GM08714 (cell line): ENCODE data around the gene LRRC4C.
"Not testable (repeated sequence)": the region's sequence is repeated elsewhere in the genome, so short reads cannot be mapped to it uniquely, and the experiment has no call there.

Experiments
- H3K4me3 ChIP-seq: fragments of 200-500 bp; sonication (Bioruptor generic); 2 replicates; pipeline ENCODE4 v1.5.1; 2014; ENCODE audit warnings: mild to moderate bottlenecking, low read length, inconsistent platforms
- ZNF274 ChIP-seq: IDR thresholded peaks from 2 replicates; pipeline ENCODE4 v1.6.1; 2012; ENCODE audit warnings: mild to moderate bottlenecking, low read depth, low read length

The LRRC4C gene

GRCh38 chr11:40986320-40986719 is 473.1 kb downstream of the LRRC4C start:
- no peak for TF ChIP-seq ZNF274
- no peak overlapping the region for H3K4me3 ChIP-seq

- no peak for TF ChIP-seq ZNF274
- no peak overlapping the region for H3K4me3 ChIP-seq
Measured at GRCh38 chr11:40975076-40975475, 484.4 kb downstream of the LRRC4C start.

- no peak overlapping the region for H3K4me3 ChIP-seq
- no peak for TF ChIP-seq ZNF274
Measured at GRCh38 chr11:40974186-40974795, 485.2 kb downstream of the LRRC4C start.

GRCh38 chr11:40958707-40959106 is 500.7 kb downstream of the LRRC4C start:
- no peak overlapping the region for H3K4me3 ChIP-seq
- no peak for TF ChIP-seq ZNF274

GRCh38 chr11:40952479-40952878 is 507.0 kb downstream of the LRRC4C start:
- H3K4me3 ChIP-seq, result no peak overlapping the region
- no peak for TF ChIP-seq ZNF274

GRCh38 chr11:40938002-40938401 is 521.5 kb downstream of the LRRC4C start:
- no peak for TF ChIP-seq ZNF274
- H3K4me3 ChIP-seq, result no peak overlapping the region

- no peak overlapping the region for H3K4me3 ChIP-seq
- TF ChIP-seq ZNF274, result no peak
Measured at GRCh38 chr11:40924915-40925314, 534.5 kb downstream of the LRRC4C start.

GRCh38 chr11:40921246-40921645 is 538.2 kb downstream of the LRRC4C start:
- no peak overlapping the region for H3K4me3 ChIP-seq
- TF ChIP-seq ZNF274, result no peak

- not testable (repeated sequence) for H3K4me3 ChIP-seq
Measured at GRCh38 chr11:40910774-40911173, 548.7 kb downstream of the LRRC4C start.

- TF ChIP-seq ZNF274, result no peak
- no peak overlapping the region for H3K4me3 ChIP-seq
Measured at GRCh38 chr11:40894501-40894900, 565.0 kb downstream of the LRRC4C start.

- H3K4me3 ChIP-seq, result no peak overlapping the region
- TF ChIP-seq ZNF274, result no peak
Measured at GRCh38 chr11:40885250-40885954, 574.0 kb downstream of the LRRC4C start.

- no peak for TF ChIP-seq ZNF274
- no peak overlapping the region for H3K4me3 ChIP-seq
Measured at GRCh38 chr11:40882301-40882700, 577.2 kb downstream of the LRRC4C start.

- TF ChIP-seq ZNF274, result no peak
Measured at GRCh38 chr11:40879911-40880310, 579.5 kb downstream of the LRRC4C start.

GRCh38 chr11:40877981-40878380 is 581.5 kb downstream of the LRRC4C start:
- no peak overlapping the region for H3K4me3 ChIP-seq
- TF ChIP-seq ZNF274, result no peak

More at GRCh38 chr11:40879911-40880310, 579.5 kb downstream of the LRRC4C start:
- H3K4me3 ChIP-seq, result no peak overlapping the region

GRCh38 chr11:40877256-40877655 is 582.2 kb downstream of the LRRC4C start:
- H3K4me3 ChIP-seq, result no peak overlapping the region
- no peak for TF ChIP-seq ZNF274

GRCh38 chr11:40867991-40868632 is 591.3 kb downstream of the LRRC4C start:
- no peak overlapping the region for H3K4me3 ChIP-seq
- no peak for TF ChIP-seq ZNF274

GRCh38 chr11:40857754-40858153 is 601.7 kb downstream of the LRRC4C start:
- H3K4me3 ChIP-seq, result not testable (repeated sequence)
